Uterus (tissue), 4 donors: Measurements from ENCODE around the gene ZNF423. TPM values are rescaled to one million over a fixed set of nuclear protein-coding genes. Genes with fewer than 3 reads are reported as not detected.

Experiments used
- DNase-seq, 2 donors: peaks; one replicate each; pipeline ENCODE4 v3.0.0-alpha.2; 2019 to 2020
- H3K27ac ChIP-seq, 2 donors: fragments of 200-600 bp; sonication (generic); 1 replicate in 1 of 2; 2 replicates in 1 of 2; pipeline ENCODE4 v1.5.1; 2016 to 2018
- H3K27me3 ChIP-seq, 2 donors: fragments of 200-600 bp; sonication (generic); one replicate each; pipeline ENCODE4 v1.5.1; 2018 to 2019; ENCODE audit warnings: control low read depth in 1 of 2
- H3K36me3 ChIP-seq, 2 donors: fragments of 200-600 bp; sonication (generic); one replicate each; pipeline ENCODE4 v1.5.1; 2019; ENCODE audit warnings: control low read depth in 1 of 2
- H3K4me1 ChIP-seq, 2 donors: fragments of 200-600 bp; sonication (generic); one replicate each; pipeline ENCODE4 v1.5.1; 2018 to 2019; ENCODE audit warnings: control low read depth in 1 of 2
- H3K4me3 ChIP-seq, 2 donors: fragments of 200-600 bp; sonication (generic); 1 replicate in 1 of 2; 2 replicates in 1 of 2; pipeline ENCODE4 v1.5.1; 2018 to 2019; ENCODE audit warnings: mild to moderate bottlenecking in 1 of 2
- H3K9me3 ChIP-seq, 2 donors: fragments of 200-600 bp; sonication (generic); one replicate each; pipeline ENCODE4 v1.5.1; 2019; ENCODE audit warnings: control low read depth in 1 of 2
- POLR2A ChIP-seq, 2 donors: fragments of 450-650 bp; IDR thresholded peaks; one replicate each; pipeline ENCODE4 v1.6.1; 2016; ENCODE audit warnings: antibody characterized with exemption in 2 of 2, mild to moderate bottlenecking in 1 of 2, moderate library complexity in 1 of 2
- intact Hi-C: fragments of 100-400 bp; cut with DNase I; formaldehyde crosslinking; loops from one replicate; pipeline ENCODE4 v1.15.1; 2023; ENCODE audit warnings: low total_unique reads
- total RNA-seq, 4 donors: library from RNA; depleted of rRNA in 3 of 4; stranded (reverse); fragments of >200 nt in 3 of 4; gene quantifications; one replicate each; pipeline versions ENCODE4 v1.1.0 to v1.2.4, GENCODE V29; 2014 to 2023
- TF ChIP-seq, protein P1 (sequence below), 4 experiments: fragments of 200-600 bp in 2 of 4; fragments of 450-650 bp in 2 of 4; sonication (generic) in 2 of 4; IDR thresholded peaks; one replicate each; pipeline ENCODE4 v1.5.1; 2016 to 2019; ENCODE audit warnings: antibody characterized with exemption in 4 of 4, mild to moderate bottlenecking in 2 of 4, moderate library complexity in 1 of 4
- donor health status: DM: yes; HTN: yes; CAD: no.

Gene ZNF423
- total RNA-seq, 4 donors from 2014 or later, result 7.1 to 33.5 (median 14.7) TPM

DNA sequence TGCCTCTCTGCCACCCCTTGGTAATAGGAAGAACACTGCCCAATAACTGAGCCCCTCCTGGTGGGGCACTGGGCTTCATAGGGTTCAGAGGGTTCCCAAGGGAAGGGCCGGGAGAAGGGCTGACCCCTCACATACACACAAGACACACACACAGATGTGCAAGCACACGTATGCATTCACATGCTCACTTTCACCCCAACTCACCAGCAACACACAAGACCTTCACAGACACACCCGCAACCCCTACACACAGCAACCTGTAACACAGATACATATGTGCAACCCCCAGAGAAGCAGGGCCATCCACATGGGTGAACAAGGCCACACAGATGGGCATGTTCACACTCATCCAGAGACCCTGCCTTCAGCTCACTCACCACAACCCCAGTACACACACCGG lies 225.1 kb downstream of the ZNF423 start:
- no peaks in the 10 kb centered on the region for H3K9me3 ChIP-seq
- no peaks in the 10 kb centered on the region for H3K4me1 ChIP-seq
- no peak for DNase-seq
- H3K27ac ChIP-seq, result no peak overlapping the region
- intact Hi-C loops, result no loop called here
- no peak overlapping the region for H3K4me3 ChIP-seq
- no peak for TF ChIP-seq POLR2A (IDR thresholded peaks at IDR 0.05)
- TF ChIP-seq, protein P1, sequence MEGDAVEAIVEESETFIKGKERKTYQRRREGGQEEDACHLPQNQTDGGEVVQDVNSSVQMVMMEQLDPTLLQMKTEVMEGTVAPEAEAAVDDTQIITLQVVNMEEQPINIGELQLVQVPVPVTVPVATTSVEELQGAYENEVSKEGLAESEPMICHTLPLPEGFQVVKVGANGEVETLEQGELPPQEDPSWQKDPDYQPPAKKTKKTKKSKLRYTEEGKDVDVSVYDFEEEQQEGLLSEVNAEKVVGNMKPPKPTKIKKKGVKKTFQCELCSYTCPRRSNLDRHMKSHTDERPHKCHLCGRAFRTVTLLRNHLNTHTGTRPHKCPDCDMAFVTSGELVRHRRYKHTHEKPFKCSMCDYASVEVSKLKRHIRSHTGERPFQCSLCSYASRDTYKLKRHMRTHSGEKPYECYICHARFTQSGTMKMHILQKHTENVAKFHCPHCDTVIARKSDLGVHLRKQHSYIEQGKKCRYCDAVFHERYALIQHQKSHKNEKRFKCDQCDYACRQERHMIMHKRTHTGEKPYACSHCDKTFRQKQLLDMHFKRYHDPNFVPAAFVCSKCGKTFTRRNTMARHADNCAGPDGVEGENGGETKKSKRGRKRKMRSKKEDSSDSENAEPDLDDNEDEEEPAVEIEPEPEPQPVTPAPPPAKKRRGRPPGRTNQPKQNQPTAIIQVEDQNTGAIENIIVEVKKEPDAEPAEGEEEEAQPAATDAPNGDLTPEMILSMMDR (IDR thresholded peaks at IDR 0.05), result no peak
- H3K27me3 ChIP-seq, result no peaks in the 10 kb centered on the region
- no peaks in the 10 kb centered on the region for H3K36me3 ChIP-seq

DNA sequence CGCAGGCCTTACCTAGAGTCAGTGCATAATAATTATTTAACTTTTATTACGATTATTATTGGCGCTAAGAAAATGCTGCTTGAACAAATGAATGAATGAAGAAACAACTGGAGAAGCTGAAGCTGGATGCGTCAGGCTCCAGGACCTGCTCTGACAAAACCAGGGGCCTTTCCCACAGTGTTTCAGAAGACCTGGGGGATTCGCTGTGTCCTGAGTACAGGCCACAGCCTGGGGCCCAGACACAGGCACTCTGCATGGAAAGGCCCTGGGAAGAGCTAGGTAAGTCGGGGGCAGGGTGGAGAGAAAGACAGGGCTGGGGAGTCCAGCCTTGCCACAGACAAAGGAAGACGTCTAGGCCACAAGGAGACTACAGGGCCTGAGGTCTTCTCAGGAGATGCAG lies 226.1 kb downstream of the ZNF423 start:
- H3K4me1 ChIP-seq, result no peaks in the 10 kb centered on the region
- no peaks in the 10 kb centered on the region for H3K27me3 ChIP-seq
- H3K4me3 ChIP-seq, result no peak overlapping the region
- TF ChIP-seq, protein P1 (IDR thresholded peaks at IDR 0.05), result no peak
- no peak for TF ChIP-seq POLR2A (IDR thresholded peaks at IDR 0.05)
- H3K27ac ChIP-seq, result no peak overlapping the region
- DNase-seq, result no peak
- intact Hi-C loops, result no loop called here
- no peaks in the 10 kb centered on the region for H3K9me3 ChIP-seq
- no peaks in the 10 kb centered on the region for H3K36me3 ChIP-seq

DNA sequence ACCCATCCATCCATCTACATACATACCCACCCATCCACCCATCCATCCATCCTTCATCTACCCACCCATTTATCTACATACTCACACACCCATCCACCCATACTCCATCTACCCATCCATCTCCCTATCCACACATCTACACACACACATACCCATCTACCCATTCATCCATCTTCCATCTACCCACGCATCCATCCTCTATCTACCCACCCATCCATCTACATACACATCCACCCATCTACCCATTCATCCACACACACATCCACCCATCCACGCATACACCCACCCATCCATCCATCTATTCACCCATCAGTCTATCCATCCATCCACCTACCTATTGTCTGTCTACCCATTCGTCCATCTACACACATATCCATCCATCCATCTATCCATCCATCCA lies 227.8 kb downstream of the ZNF423 start:
- intact Hi-C loops, result no loop called here
- no peaks in the 10 kb centered on the region for H3K36me3 ChIP-seq
- H3K27me3 ChIP-seq, result no peaks in the 10 kb centered on the region
- TF ChIP-seq, protein P1 (IDR thresholded peaks at IDR 0.05), result no peak
- no peak for TF ChIP-seq POLR2A (IDR thresholded peaks at IDR 0.05)
- H3K4me1 ChIP-seq, result no peaks in the 10 kb centered on the region
- H3K9me3 ChIP-seq, result no peaks in the 10 kb centered on the region
- no peak for DNase-seq
- H3K4me3 ChIP-seq, result no peak overlapping the region
- no peak overlapping the region for H3K27ac ChIP-seq

DNA sequence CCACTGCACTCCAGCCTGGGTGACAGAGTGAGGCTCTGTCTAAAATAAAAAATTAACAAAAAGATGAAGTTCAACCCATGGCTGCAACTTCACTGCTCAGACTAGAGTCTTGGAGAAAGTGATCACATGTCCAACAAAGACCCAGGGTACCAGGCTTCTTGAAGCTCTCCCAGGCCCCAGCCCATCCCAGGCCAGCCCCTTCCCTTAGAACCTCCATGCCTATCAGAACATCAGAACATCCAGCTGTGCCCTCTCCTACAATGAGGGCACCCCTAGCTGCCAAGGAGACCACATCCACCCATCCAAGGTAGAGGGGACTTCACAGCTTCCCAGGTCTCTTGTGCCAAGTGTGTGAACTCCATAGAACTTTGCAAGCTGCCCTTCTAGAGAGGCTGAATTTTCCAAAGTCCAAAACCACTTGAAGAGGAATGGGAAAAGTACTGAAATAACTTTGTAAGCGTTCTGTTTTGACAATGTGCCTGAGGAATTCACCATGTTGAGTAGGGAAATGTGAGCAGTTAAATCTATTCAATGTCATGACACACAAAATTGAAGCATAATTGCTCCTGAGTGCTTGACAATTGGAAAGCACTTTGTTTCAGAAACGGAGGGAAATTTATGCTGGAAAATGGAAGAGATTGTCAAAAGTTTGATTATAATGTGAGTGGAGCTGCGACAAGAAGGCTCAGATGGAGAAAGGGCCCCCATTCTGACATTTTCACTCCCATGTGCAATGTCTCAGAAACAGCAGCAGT lies 230.4 kb downstream of the ZNF423 start:
- DNase-seq, result no peak
- H3K27ac ChIP-seq, result no peak overlapping the region
- no peaks in the 10 kb centered on the region for H3K36me3 ChIP-seq
- TF ChIP-seq POLR2A (IDR thresholded peaks at IDR 0.05), result no peak
- TF ChIP-seq, protein P1 (IDR thresholded peaks at IDR 0.05), result no peak
- intact Hi-C loops, result no loop called here
- H3K4me3 ChIP-seq, result no peak overlapping the region
- H3K27me3 ChIP-seq, result no peaks in the 10 kb centered on the region
- H3K9me3 ChIP-seq, result no peaks in the 10 kb centered on the region
- H3K4me1 ChIP-seq, result peaks cover 6 to 9% of the 10 kb centered on the region in 2 donors

DNA sequence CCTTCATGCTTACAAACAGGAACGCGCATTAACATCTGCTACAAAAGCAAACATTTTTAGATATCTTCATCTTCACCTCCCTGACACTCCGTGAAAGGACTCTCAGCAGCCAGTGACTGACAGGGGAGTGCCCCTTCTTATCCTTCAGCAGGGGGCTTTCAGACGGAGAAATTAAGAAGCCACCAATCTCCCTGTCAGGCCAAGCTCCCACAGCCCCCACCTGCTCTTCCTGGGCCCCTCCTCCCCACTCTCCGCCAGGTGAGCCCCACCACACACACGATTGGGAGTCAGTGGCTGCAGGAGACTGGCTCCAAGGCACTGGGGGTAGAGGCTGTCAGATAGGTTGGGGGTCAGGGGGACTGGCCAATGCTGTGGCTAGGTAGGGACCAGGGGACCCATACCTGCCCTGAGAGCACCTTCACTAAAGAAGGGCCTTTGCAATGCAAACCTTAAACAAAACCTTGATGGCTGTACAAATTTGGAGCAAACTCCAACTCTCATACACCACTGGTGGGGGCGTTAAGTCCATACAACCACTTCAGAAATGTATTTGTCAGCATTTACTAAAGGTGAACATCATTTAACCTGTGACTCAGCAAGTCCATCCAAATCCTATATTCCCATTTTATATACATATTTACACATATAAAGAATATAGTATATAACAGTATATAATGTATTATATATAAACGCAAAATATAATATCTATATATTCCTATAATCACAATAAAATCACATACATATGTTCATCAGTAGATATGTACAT lies 232.2 kb downstream of the ZNF423 start:
- Histone ChIP-seq H3K9me3 (no peaks in the 10 kb centered on the region), H3K27ac (no peak overlapping the region), H3K4me1 (peaks cover 9 to 14% of the 10 kb centered on the region in 2 donors), H3K4me3 (no peak overlapping the region), H3K27me3 (no peaks in the 10 kb centered on the region), H3K36me3 (no peaks in the 10 kb centered on the region)
- TF ChIP-seq, protein P1 (IDR thresholded peaks at IDR 0.05), result no peak
- TF ChIP-seq POLR2A (IDR thresholded peaks at IDR 0.05), result no peak
- intact Hi-C loops, result no loop called here
- DNase-seq, result peak in 1 of 2 donors; percentile 6
